Fibroblast of lung (primary cell): Measurements from ENCODE around the gene TCAF1. TPM values are rescaled to one million over a fixed set of nuclear protein-coding genes. Genes with fewer than 3 reads are reported as not detected.

ENCODE experiments used
- DNase-seq, 2 donors: peaks; one replicate each; pipeline versions ENCODE4 v3.0.0 to v3.0.0-alpha.2; 2010; ENCODE audit warnings: low read depth in 2 of 2
- H2AFZ ChIP-seq: 2 replicates; pipeline ENCODE4 v1.5.1; 2012; ENCODE audit warnings: low read length, control low read depth, inconsistent platforms
- H3K27ac ChIP-seq: 2 replicates; pipeline ENCODE4 v1.5.1; 2011; ENCODE audit warnings: low read length, control low read depth; ENCODE audit not compliant: insufficient read depth
- H3K27me3 ChIP-seq: 2 replicates; pipeline ENCODE4 v1.5.1; 2011; ENCODE audit warnings: mild to moderate bottlenecking, low read length; ENCODE audit not compliant: control insufficient read depth, insufficient read depth
- H3K36me3 ChIP-seq: 2 replicates; pipeline ENCODE4 v1.5.1; 2011; ENCODE audit warnings: low read length; ENCODE audit not compliant: control insufficient read depth, insufficient read depth
- H3K4me1 ChIP-seq: 2 replicates; pipeline ENCODE4 v1.5.1; 2011; ENCODE audit warnings: low read length; ENCODE audit not compliant: control insufficient read depth, insufficient read depth; ENCODE audit errors: extremely low read depth
- H3K4me2 ChIP-seq: 2 replicates; pipeline ENCODE4 v1.5.1; 2011; ENCODE audit warnings: low read length, control low read depth; ENCODE audit not compliant: insufficient read depth; ENCODE audit errors: extremely low read depth
- H3K4me3 ChIP-seq, 4 experiments: fragments of 200-600 bp in 1 of 4; sonication (generic) in 1 of 4; replicated peaks in 1 of 4; 2 replicates each; pipeline ENCODE4 v1.5.1; 2011 to 2016; ENCODE audit warnings: low read length in 4 of 4, low read depth in 3 of 4, mild to moderate bottlenecking in 3 of 4, control low read depth in 2 of 4, inconsistent platforms in 1 of 4, mixed read lengths in 1 of 4; ENCODE audit not compliant: insufficient read depth in 1 of 4; ENCODE audit errors: control extremely low read depth in 1 of 4
- H3K79me2 ChIP-seq: 2 replicates; pipeline ENCODE4 v1.5.1; 2012; ENCODE audit warnings: mild to moderate bottlenecking, low read length, inconsistent platforms; ENCODE audit not compliant: control insufficient read depth, insufficient read depth
- H3K9ac ChIP-seq: 2 replicates; pipeline ENCODE4 v1.5.1; 2011; ENCODE audit warnings: mild to moderate bottlenecking, low read length, control low read depth; ENCODE audit not compliant: insufficient read depth
- H3K9me3 ChIP-seq: 2 replicates; pipeline ENCODE4 v1.5.1; 2012; ENCODE audit warnings: low read depth, low read length; ENCODE audit not compliant: control insufficient read depth, insufficient read depth
- H4K20me1 ChIP-seq: 2 replicates; pipeline ENCODE4 v1.5.1; 2011; ENCODE audit warnings: low read length; ENCODE audit not compliant: control insufficient read depth, insufficient read depth; ENCODE audit errors: extremely low read depth
- EZH2 ChIP-seq: IDR thresholded peaks from 2 replicates; pipeline ENCODE4 v1.5.1; 2012; ENCODE audit warnings: low read length, control low read depth, mild to moderate bottlenecking; ENCODE audit errors: missing control alignments
- polyA plus RNA-seq, 2 donors: library from polyadenylated mRNA; depleted of rRNA in 1 of 2; stranded (reverse) in 1 of 2; unstranded in 1 of 2; fragments of >200 nt; gene quantifications; 2 replicates each; pipeline ENCODE4 v1.2.1, GENCODE V29; 2011 to 2012; ENCODE audit warnings: missing spikeins in 1 of 2
- total RNA-seq: library from RNA; depleted of rRNA; stranded (reverse); fragments of >200 nt; gene quantifications from 2 replicates; pipeline ENCODE4 v1.2.1, GENCODE V29; 2014
- TF ChIP-seq, protein P1 (sequence below), 2 donors: IDR thresholded peaks in 1 of 2; conservative IDR thresholded peaks in 1 of 2; 1 replicate in 1 of 2; 2 replicates in 1 of 2; pipeline ENCODE4 v1.5.1; 2011 to 2012; ENCODE audit warnings: low read length in 2 of 2, control low read depth in 1 of 2, inconsistent platforms in 1 of 2, low read depth in 1 of 2, mild to moderate bottlenecking in 1 of 2

TCAF1 gene
- total and polyA plus RNA-seq, 2 donors (not counting 1 experiment from before 2014, with no cell fraction given) = 61.2 to 65.6 TPM

DNA sequence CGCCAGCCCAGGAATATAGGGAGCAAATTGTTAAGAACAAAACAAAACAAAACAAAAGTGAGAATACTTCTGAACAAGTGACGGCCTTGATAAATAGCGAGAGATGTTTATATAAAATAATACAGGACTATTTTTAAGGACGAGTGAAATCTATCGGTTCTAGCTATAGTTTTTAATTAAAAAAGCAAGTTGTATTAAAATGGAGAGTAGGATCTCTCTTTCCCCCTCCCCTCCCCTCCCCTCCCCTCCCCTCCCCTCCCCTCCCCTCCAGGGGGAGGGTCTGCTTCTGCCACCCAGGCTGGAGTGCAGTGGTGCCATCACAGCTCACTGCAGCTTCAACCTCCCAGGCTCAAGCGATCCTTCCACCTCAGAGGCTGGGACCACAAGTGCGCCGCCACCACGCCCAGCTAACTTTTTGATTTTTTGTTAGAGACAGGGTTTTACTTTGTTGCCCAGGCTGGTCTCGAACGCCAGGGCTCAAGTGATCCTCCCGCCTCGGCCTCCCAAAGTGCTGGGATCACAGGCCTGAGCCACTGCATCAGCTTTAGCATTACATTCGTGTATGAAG lies 440 bp upstream of the TCAF1 start:
- DNase-seq = no peak
- no peaks in the 10 kb centered on the region for H3K27me3 ChIP-seq
- H3K9ac ChIP-seq = peak overlapping the region; percentile 90
- no peaks in the 10 kb centered on the region for H4K20me1 ChIP-seq
- peaks cover 9% of the 10 kb centered on the region for H3K4me1 ChIP-seq
- no peak overlapping the region for H3K4me2 ChIP-seq
- H3K9me3 ChIP-seq = no peaks in the 10 kb centered on the region
- no peaks in the 10 kb centered on the region for H3K36me3 ChIP-seq
- TF ChIP-seq, protein P1, sequence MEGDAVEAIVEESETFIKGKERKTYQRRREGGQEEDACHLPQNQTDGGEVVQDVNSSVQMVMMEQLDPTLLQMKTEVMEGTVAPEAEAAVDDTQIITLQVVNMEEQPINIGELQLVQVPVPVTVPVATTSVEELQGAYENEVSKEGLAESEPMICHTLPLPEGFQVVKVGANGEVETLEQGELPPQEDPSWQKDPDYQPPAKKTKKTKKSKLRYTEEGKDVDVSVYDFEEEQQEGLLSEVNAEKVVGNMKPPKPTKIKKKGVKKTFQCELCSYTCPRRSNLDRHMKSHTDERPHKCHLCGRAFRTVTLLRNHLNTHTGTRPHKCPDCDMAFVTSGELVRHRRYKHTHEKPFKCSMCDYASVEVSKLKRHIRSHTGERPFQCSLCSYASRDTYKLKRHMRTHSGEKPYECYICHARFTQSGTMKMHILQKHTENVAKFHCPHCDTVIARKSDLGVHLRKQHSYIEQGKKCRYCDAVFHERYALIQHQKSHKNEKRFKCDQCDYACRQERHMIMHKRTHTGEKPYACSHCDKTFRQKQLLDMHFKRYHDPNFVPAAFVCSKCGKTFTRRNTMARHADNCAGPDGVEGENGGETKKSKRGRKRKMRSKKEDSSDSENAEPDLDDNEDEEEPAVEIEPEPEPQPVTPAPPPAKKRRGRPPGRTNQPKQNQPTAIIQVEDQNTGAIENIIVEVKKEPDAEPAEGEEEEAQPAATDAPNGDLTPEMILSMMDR (conservative IDR thresholded peaks at IDR 0.05 in 1 of 2, IDR thresholded peaks at IDR 0.05 in 1 of 2; ENCODE audit: low read depth in 1 of 2, low read length in 2 of 2) = no peak
- no peak for TF ChIP-seq EZH2
- H2AFZ ChIP-seq = no peak overlapping the region
- no peak overlapping the region for H3K27ac ChIP-seq
- no peak overlapping the region for H3K4me3 ChIP-seq
- peaks cover 37% of the 10 kb centered on the region for H3K79me2 ChIP-seq

DNA sequence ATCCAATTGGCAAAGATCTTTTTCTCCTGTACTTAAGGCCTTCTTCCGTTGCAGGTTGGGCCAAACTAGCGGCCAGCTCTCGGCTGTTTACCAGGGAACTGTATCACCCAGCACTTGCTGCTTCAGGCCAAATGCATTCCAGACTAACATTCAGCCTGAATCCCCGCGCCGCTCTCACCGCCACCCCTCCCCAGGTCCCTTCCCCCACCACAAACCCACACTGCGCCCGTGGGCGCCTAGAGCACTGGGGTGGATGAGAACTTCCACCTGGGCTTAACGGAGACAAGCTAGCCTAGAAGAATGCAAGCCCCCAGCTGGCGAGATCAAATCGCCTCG lies 676 bp downstream of the TCAF1 start:
- Histone ChIP-seq H2AFZ (peak overlapping the region; percentile 93), H3K9ac (peak overlapping the region; percentile 90), H3K36me3 (no peaks in the 10 kb centered on the region), H3K9me3 (no peaks in the 10 kb centered on the region), H3K79me2 (peaks cover 42% of the 10 kb centered on the region), H3K27ac (peak overlapping the region; percentile 91), H3K4me2 (peak overlapping the region; percentile 97), H3K4me3 (peak overlapping the region; percentile 88 to 93 (median 91)), H4K20me1 (no peaks in the 10 kb centered on the region), H3K4me1 (peaks cover 9% of the 10 kb centered on the region), H3K27me3 (no peaks in the 10 kb centered on the region)
- DNase-seq = peak in 1 of 2 donors; percentile 72
- no peak for TF ChIP-seq EZH2
- TF ChIP-seq, protein P1 (conservative IDR thresholded peaks at IDR 0.05 in 1 of 2, IDR thresholded peaks at IDR 0.05 in 1 of 2; ENCODE audit: low read depth in 1 of 2, low read length in 2 of 2) = no peak

DNA sequence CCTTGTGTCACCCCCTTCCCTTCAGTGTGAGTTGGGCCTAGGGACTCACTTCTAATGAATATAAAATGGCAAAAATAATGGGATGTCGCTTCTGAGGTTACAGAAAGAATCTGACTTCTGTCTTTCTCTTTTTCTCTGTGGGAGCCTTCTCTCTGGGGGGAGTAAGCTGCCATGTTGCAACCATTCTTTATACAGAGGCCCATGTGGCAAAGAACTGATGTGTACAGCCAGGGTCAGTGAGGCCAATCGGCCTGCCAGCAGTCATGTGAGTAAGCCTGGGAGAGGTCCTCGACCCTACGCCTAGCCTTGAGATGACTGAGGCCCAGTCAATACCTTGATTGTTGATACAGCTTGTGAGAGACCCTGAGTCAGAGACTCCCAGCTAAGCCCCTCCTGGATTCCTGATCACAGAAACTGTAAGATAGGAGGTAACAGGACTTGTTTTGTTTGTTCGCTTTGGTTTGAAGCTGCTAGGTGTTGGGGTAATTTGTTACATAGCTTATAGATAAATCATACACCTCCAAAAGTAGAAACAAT lies 1.7 kb downstream of the TCAF1 start:
- Histone ChIP-seq H3K27me3 (no peaks in the 10 kb centered on the region), H3K4me3 (peak overlapping the region; percentile 88 to 93 (median 91)), H3K9me3 (no peaks in the 10 kb centered on the region), H3K9ac (no peak overlapping the region), H3K4me2 (peak overlapping the region; percentile 97), H3K4me1 (peaks cover 8% of the 10 kb centered on the region), H3K79me2 (peaks cover 45% of the 10 kb centered on the region), H2AFZ (peak overlapping the region; percentile 5), H4K20me1 (no peaks in the 10 kb centered on the region), H3K36me3 (no peaks in the 10 kb centered on the region), H3K27ac (peak overlapping the region; percentile 91)
- no peak for TF ChIP-seq EZH2
- TF ChIP-seq, protein P1 (conservative IDR thresholded peaks at IDR 0.05 in 1 of 2, IDR thresholded peaks at IDR 0.05 in 1 of 2; ENCODE audit: low read depth in 1 of 2, low read length in 2 of 2) = no peak
- peak; percentile 34 to 54 for DNase-seq
